IMR-90 (cell line): Measurements from ENCODE around the gene PROX2. TPM values are rescaled to one million over a fixed set of nuclear protein-coding genes. Genes with fewer than 3 reads are reported as not detected.

Experiments
- ATAC-seq: fragments of 200-7000 bp; cut with Tn5 transposase; 2 replicates; pipeline ENCODE4 v1.9.1; 2020; ENCODE audit warnings: low read depth, mild to moderate bottlenecking, moderate library complexity
- BruUV-seq: library from RNA; stranded (reverse); fragments of 400-500 nt; replicated peaks from 2 replicates; lab custom pipeline; 2021; lab: Mats Ljungman, UMichigan
- CTCF ChIA-PET: fragments of 300-600 bp; formaldehyde crosslinking; extraction: SDS; loops from one replicate; lab custom pipeline; 2021; ENCODE audit warnings: antibody characterized with exemption; lab: Yijun Ruan, JAX
- POLR2A ChIA-PET: fragments of 300-600 bp; sonication (Branson Sonifier 250); formaldehyde crosslinking; loops from one replicate; lab custom pipeline; 2022; ENCODE audit warnings: antibody characterized with exemption; ENCODE audit not compliant: unreplicated experiment; lab: Charles Lee
- DNase-seq: peaks from one replicate; pipeline ENCODE4 v3.0.0; 2013
- H2AFZ ChIP-seq: replicated peaks from 2 replicates; pipeline ENCODE3; 2013; ENCODE audit warnings: low read length, mild to moderate bottlenecking; ENCODE audit not compliant: poor library complexity
- H2AK5ac ChIP-seq: 2 replicates; pipeline ENCODE4 v1.6.1; 2013; ENCODE audit warnings: low read depth, low read length, inconsistent platforms
- H2AK9ac ChIP-seq: replicated peaks from 2 replicates; pipeline ENCODE3; 2013; ENCODE audit warnings: mild to moderate bottlenecking, low read depth, low read length, moderate library complexity; ENCODE audit not compliant: poor library complexity
- H2BK120ac ChIP-seq: 2 replicates; pipeline ENCODE4 v1.6.1; 2013; ENCODE audit warnings: low read depth, low read length, inconsistent platforms
- H2BK15ac ChIP-seq: 3 replicates; pipeline ENCODE4 v1.6.1; 2013; ENCODE audit warnings: low read depth, low read length, inconsistent platforms
- H2BK20ac ChIP-seq: 2 replicates; pipeline ENCODE4 v1.6.1; 2013; ENCODE audit warnings: low read depth, mild to moderate bottlenecking, inconsistent platforms, low read length, moderate library complexity
- H2BK5ac ChIP-seq: 2 replicates; pipeline ENCODE4 v1.6.1; 2013; ENCODE audit warnings: mild to moderate bottlenecking, low read depth, low read length, inconsistent platforms; ENCODE audit not compliant: poor library complexity, severe bottlenecking
- H3K14ac ChIP-seq: replicated peaks from 2 replicates; pipeline ENCODE4 v1.6.1; 2013; ENCODE audit warnings: low read depth, low read length, inconsistent platforms
- H3K18ac ChIP-seq: 2 replicates; pipeline ENCODE4 v1.6.1; 2013; ENCODE audit warnings: low read depth, low read length, control low read depth
- H3K23ac ChIP-seq: 2 replicates; pipeline ENCODE4 v1.6.1; 2013; ENCODE audit warnings: low read depth, low read length, inconsistent platforms
- H3K27ac ChIP-seq: 2 replicates; pipeline ENCODE4 v1.5.1; 2013; ENCODE audit warnings: mild to moderate bottlenecking, control low read depth, low read length; ENCODE audit not compliant: insufficient read depth
- H3K27me3 ChIP-seq: 2 replicates; pipeline ENCODE4 v1.6.1; 2013; ENCODE audit warnings: low read length; ENCODE audit not compliant: control insufficient read depth, insufficient read depth
- H3K36me3 ChIP-seq: 2 replicates; pipeline ENCODE4 v1.6.1; 2013; ENCODE audit warnings: low read length, mixed read lengths; ENCODE audit not compliant: control insufficient read depth, insufficient read depth
- H3K4ac ChIP-seq: 2 replicates; pipeline ENCODE4 v1.6.1; 2013; ENCODE audit warnings: low read depth, low read length, inconsistent platforms
- H3K4me1 ChIP-seq: 2 replicates; pipeline ENCODE4 v1.6.1; 2013; ENCODE audit warnings: low read length, mixed read lengths; ENCODE audit not compliant: control insufficient read depth, insufficient read depth
- H3K4me2 ChIP-seq: 2 replicates; pipeline ENCODE4 v1.6.1; 2013; ENCODE audit warnings: low read depth, mild to moderate bottlenecking, control low read depth, low read length, moderate library complexity
- H3K4me3 ChIP-seq: 2 replicates; pipeline ENCODE4 v1.5.1; 2013; ENCODE audit warnings: low read depth, mild to moderate bottlenecking, control low read depth, low read length, moderate library complexity; ENCODE audit not compliant: insufficient read depth
- H3K56ac ChIP-seq: 2 replicates; pipeline ENCODE4 v1.6.1; 2013; ENCODE audit warnings: low read length, inconsistent platforms; ENCODE audit not compliant: insufficient read depth; ENCODE audit errors: extremely low read depth
- H3K79me1 ChIP-seq, 2 experiments: 2 replicates each; pipeline ENCODE4 v1.6.1; 2013; ENCODE audit warnings: low read length in 2 of 2, inconsistent platforms in 1 of 2, low read depth in 1 of 2
- H3K9ac ChIP-seq: 2 replicates; pipeline ENCODE4 v1.6.1; 2013; ENCODE audit warnings: low read depth, low read length, control low read depth
- H3K9me1 ChIP-seq: 2 replicates; pipeline ENCODE4 v1.6.1; 2013; ENCODE audit warnings: low read length, inconsistent platforms; ENCODE audit not compliant: insufficient read depth
- H3K9me3 ChIP-seq: 2 replicates; pipeline ENCODE4 v1.6.1; 2013; ENCODE audit warnings: low read length; ENCODE audit not compliant: control insufficient read depth, insufficient read depth
- H4K20me1 ChIP-seq: 2 replicates; pipeline ENCODE4 v1.6.1; 2013; ENCODE audit warnings: low read length, inconsistent platforms; ENCODE audit not compliant: insufficient read depth
- H4K5ac ChIP-seq: 2 replicates; pipeline ENCODE4 v1.6.1; 2013; ENCODE audit warnings: mild to moderate bottlenecking, low read depth, low read length, control low read depth
- H4K8ac ChIP-seq, 2 experiments: 2 replicates each; pipeline ENCODE4 v1.6.1; 2013; ENCODE audit warnings: low read depth in 2 of 2, low read length in 2 of 2, control low read depth in 1 of 2, inconsistent platforms in 1 of 2
- H4K91ac ChIP-seq: 2 replicates; pipeline ENCODE4 v1.6.1; 2013; ENCODE audit warnings: low read depth, low read length, inconsistent platforms; ENCODE audit not compliant: insufficient read depth
- CEBPB ChIP-seq: IDR thresholded peaks from 2 replicates; pipeline ENCODE4 v1.6.1; 2012; ENCODE audit warnings: low read depth, low read length, improper control_type of control experiment
- CHD1 ChIP-seq: IDR thresholded peaks from 2 replicates; pipeline ENCODE4 v1.6.1; 2012; ENCODE audit warnings: low read depth, low read length, improper control_type of control experiment
- CTCF ChIP-seq: conservative IDR thresholded peaks from 2 replicates; pipeline ENCODE4 v1.5.1; 2012; ENCODE audit warnings: mild to moderate bottlenecking, low read depth, low read length, improper control_type of control experiment
- ELK1 ChIP-seq: fragments of 150-350 bp; IDR thresholded peaks from 2 replicates; pipeline ENCODE4 v1.6.1; 2016; ENCODE audit warnings: low read depth, mild to moderate bottlenecking, low read length, moderate library complexity, borderline replicate concordance
- MAFK ChIP-seq: IDR thresholded peaks from 2 replicates; pipeline ENCODE4 v1.6.1; 2012; ENCODE audit warnings: low read depth, low read length, improper control_type of control experiment
- MAZ ChIP-seq: IDR thresholded peaks from 2 replicates; pipeline ENCODE4 v1.6.1; 2012; ENCODE audit warnings: low read depth, mild to moderate bottlenecking, low read length, improper control_type of control experiment, moderate library complexity, borderline replicate concordance
- MXI1 ChIP-seq: IDR thresholded peaks from 2 replicates; pipeline ENCODE4 v1.6.1; 2012; ENCODE audit warnings: low read depth, mild to moderate bottlenecking, low read length, moderate library complexity, borderline replicate concordance
- RAD21 ChIP-seq: IDR thresholded peaks from 2 replicates; pipeline ENCODE4 v1.6.1; 2012; ENCODE audit warnings: low read length, improper control_type of control experiment
- RCOR1 ChIP-seq: IDR thresholded peaks from 2 replicates; pipeline ENCODE4 v1.6.1; 2012; ENCODE audit warnings: mild to moderate bottlenecking, low read length, improper control_type of control experiment; ENCODE audit not compliant: insufficient replicate concordance
- SMC3 ChIP-seq: fragments of 150-350 bp; IDR thresholded peaks from 2 replicates; pipeline ENCODE4 v1.6.1; 2016; ENCODE audit warnings: low read depth, mild to moderate bottlenecking, antibody characterized with exemption, low read length, moderate library complexity
- USF2 ChIP-seq: fragments of 150-350 bp; IDR thresholded peaks from 2 replicates; pipeline ENCODE4 v1.6.1; 2017; ENCODE audit warnings: mild to moderate bottlenecking, antibody characterized with exemption, low read length, low read depth
- WGBS, 2 experiments: methylation state at CpG; one replicate each; pipeline versions ENCODE4 v1.1.5 to v1.1.7; 2013; ENCODE audit warnings: missing lambda C conversion rate in 2 of 2; ENCODE audit not compliant: insufficient read length in 1 of 2; ENCODE audit errors: extremely low coverage in 2 of 2; 5-methylcytosine and 5-hydroxymethylcytosine counted together
- dilution Hi-C: fragments of 300-500 bp; cut with HindIII; formaldehyde crosslinking; loops from one replicate; pipeline ENCODE4 v1.14.3; 2018; ENCODE audit warnings: low sequenced_read_pairs; ENCODE audit not compliant: unreplicated experiment
- in situ Hi-C: fragments of 300-500 bp; cut with MboI; formaldehyde crosslinking; loops from 3 replicates; pipeline ENCODE4 v1.14.3; 2019; ENCODE audit warnings: low sequenced_read_pairs, inconsistent platforms, mixed read lengths
- intact Hi-C: fragments of 100-400 bp; cut with micrococcal nuclease; formaldehyde crosslinking; loops from 2 replicates; pipeline ENCODE4 v1.10.0; 2022
- polyA plus RNA-seq, 3 experiments: library from polyadenylated mRNA; depleted of rRNA; stranded (reverse); fragments of >200 nt; gene quantifications; 2 replicates each; pipeline ENCODE4 v1.2.3, GENCODE V29; 2012; ENCODE audit warnings: low replicate concordance in 1 of 3
- total RNA-seq: library from RNA; depleted of rRNA; stranded (reverse); fragments of >200 nt; gene quantifications from 2 replicates; pipeline ENCODE4 v1.2.3, GENCODE V29; 2012

PROX2 gene
- total and polyA plus RNA-seq, 2 of the 4 experiments (the other 2 are of a cell fraction), result not detected

- ChIA-PET CTCF (interaction anchor here (0.9 kb wide), 1 partner anchor 12 kb away, joined by 4 read pairs; no protein-coding TSS in a partner anchor), POLR2A (no interaction called here)
- Histone ChIP-seq H2BK5ac (no peak overlapping the region), H3K27me3 (no peaks in the 10 kb centered on the region), H4K20me1 (peaks cover 11% of the 10 kb centered on the region), H3K4me1 (peaks cover 2% of the 10 kb centered on the region), H3K9me1 (peaks cover 2% of the 10 kb centered on the region; the same call in 1 of the 2 replicates), H2AK5ac (no peak overlapping the region), H3K27ac (no peak overlapping the region), H2BK20ac (no peak overlapping the region), H4K91ac (no peak overlapping the region), H3K36me3 (peaks cover 66% of the 10 kb centered on the region), H3K79me1 (peaks cover 36 to 63% of the 10 kb centered on the region in 2 experiments), H3K4me2 (no peak overlapping the region), H2AK9ac (no peak overlapping the region), H2AFZ (no peak overlapping the region), H3K9me3 (no peaks in the 10 kb centered on the region), H3K56ac (no peak overlapping the region), H3K23ac (no peak overlapping the region), H3K4ac (no peak overlapping the region), H4K8ac (no peak overlapping the region), H3K4me3 (no peak overlapping the region), H3K14ac (no peak overlapping the region), H3K9ac (no peak overlapping the region), H4K5ac (no peak overlapping the region), H2BK15ac (no peak overlapping the region), H2BK120ac (no peak overlapping the region), H3K18ac (no peak overlapping the region)
- WGBS, 2 experiments, result 100% methylated on average over 1 of the region's 4 CpGs; no CpG with 5 or more reads in 1 of the 2 experiments
- dilution Hi-C loops, result no loop called here
- in situ Hi-C loops, result no loop called here
- no TSS peak for BruUV-seq
- ATAC-seq, result no peak
- intact Hi-C loops, result no loop called here
- TF ChIP-seq MAFK (no peak), ELK1 (no peak), CHD1 (no peak), MAZ (no peak), RCOR1 (no peak), RAD21 (no peak), CTCF (no peak), MXI1 (no peak), SMC3 (no peak), USF2 (no peak), CEBPB (no peak)
- no peak for DNase-seq
Measured at GRCh38 chr14:74893614-74894091, 17.7 kb upstream of the PROX2 start.
